Stomach smooth muscle (tissue), 2 donors: Measurements from ENCODE around the gene PRTFDC1.

ENCODE experiments used
- H3K27ac ChIP-seq: one replicate; pipeline ENCODE4 v1.7.0; 2013; ENCODE audit warnings: mild to moderate bottlenecking, low read length, inconsistent platforms
- H3K27me3 ChIP-seq, 2 donors: one replicate each; pipeline ENCODE4 v1.7.0; 2013; ENCODE audit warnings: low read length in 2 of 2; ENCODE audit not compliant: insufficient read depth in 2 of 2, control insufficient read depth in 1 of 2
- H3K36me3 ChIP-seq, 2 donors: one replicate each; pipeline ENCODE4 v1.7.0; 2013; ENCODE audit warnings: low read length in 2 of 2; ENCODE audit not compliant: control insufficient read depth in 2 of 2, insufficient read depth in 2 of 2
- H3K4me1 ChIP-seq: one replicate; pipeline ENCODE4 v1.7.0; 2013; ENCODE audit warnings: low read length; ENCODE audit not compliant: control insufficient read depth, insufficient read depth
- H3K4me3 ChIP-seq, 2 donors: one replicate each; pipeline ENCODE4 v1.7.0; 2013; ENCODE audit warnings: low read length in 2 of 2
- H3K9ac ChIP-seq, 2 donors: one replicate each; pipeline ENCODE4 v1.7.0; 2013; ENCODE audit warnings: low read length in 2 of 2, mild to moderate bottlenecking in 1 of 2
- H3K9me3 ChIP-seq, 2 donors: one replicate each; pipeline ENCODE4 v1.7.0; 2013; ENCODE audit warnings: low read length in 2 of 2; ENCODE audit not compliant: control insufficient read depth in 2 of 2
- donor health status: healthy.
- donor health status: Pancreatic carcinoma.

The PRTFDC1 gene

DNA sequence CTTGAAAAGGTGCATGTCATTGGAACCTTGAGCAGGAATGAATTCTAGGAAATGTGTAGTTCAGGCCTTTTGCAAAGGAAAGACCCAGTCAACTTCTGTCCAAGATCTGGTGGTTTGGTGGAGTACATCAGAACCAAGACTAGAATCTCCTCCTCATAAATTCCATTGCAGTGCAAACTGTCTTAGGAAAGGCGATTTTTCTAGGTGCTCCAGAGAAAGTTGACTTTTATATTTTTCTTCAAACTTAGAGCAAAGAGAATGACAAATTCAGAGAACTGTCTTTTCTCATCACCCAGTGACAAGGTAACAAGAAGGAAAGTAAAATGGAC lies 50.0 kb downstream of the PRTFDC1 start:
- no peak overlapping the region for H3K27ac ChIP-seq
- H3K4me1 ChIP-seq: peaks cover 12% of the 10 kb centered on the region
- H3K36me3 ChIP-seq: no peaks in the 10 kb centered on the region
- H3K27me3 ChIP-seq: no peaks in the 10 kb centered on the region
- H3K4me3 ChIP-seq: no peak overlapping the region
- no peaks in the 10 kb centered on the region for H3K9me3 ChIP-seq
- H3K9ac ChIP-seq: no peak overlapping the region

- no peak overlapping the region for H3K9ac ChIP-seq
- H3K4me3 ChIP-seq: peak overlapping the region in 1 of 2 donors; percentile 29
- H3K27ac ChIP-seq: no peak overlapping the region
- peaks cover 12% of the 10 kb centered on the region for H3K4me1 ChIP-seq
- H3K9me3 ChIP-seq: no peaks in the 10 kb centered on the region
- no peaks in the 10 kb centered on the region for H3K27me3 ChIP-seq
- H3K36me3 ChIP-seq: no peaks in the 10 kb centered on the region
Measured at GRCh38 chr10:24901686-24902399, 50.6 kb downstream of the PRTFDC1 start.

DNA sequence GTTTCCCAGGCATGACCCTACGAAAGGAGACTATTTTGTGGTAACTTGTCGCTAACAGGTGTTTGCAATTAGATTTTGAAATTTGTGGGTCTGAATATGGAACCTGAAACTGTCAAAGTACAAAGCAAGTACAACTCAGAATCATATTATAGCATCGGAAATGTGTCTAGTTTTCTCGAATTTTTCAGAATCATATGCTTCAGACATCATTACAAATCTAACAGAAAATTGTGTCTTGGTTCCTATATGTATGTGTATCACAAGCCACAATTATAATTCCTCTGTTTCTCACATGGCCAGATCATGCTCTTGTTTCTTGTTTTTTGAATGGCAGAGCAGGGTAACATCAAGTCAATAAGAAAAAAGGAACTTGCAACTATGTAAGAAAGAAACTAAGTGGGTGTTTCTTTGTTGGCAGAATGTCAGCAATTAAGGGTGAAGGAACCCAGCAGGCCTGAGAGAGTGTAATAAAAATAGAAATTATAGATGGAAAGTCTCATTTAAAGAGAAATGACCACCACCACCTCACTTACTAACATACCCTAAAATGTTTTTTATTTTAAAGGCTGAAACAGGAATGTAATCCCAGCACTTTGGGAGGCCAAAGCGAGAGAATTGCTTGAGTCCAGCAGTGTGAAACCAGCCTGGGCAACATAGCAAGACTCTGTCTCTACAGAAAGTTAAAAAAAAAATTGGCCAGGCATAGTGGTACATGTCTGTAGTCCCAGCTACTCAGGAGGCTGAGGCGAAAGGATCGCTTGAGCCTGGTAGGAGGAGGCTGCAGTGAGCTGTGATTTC lies 51.3 kb downstream of the PRTFDC1 start:
- H3K27ac ChIP-seq: no peak overlapping the region
- H3K27me3 ChIP-seq: no peaks in the 10 kb centered on the region
- H3K4me1 ChIP-seq: peaks cover 12% of the 10 kb centered on the region
- no peaks in the 10 kb centered on the region for H3K9me3 ChIP-seq
- H3K36me3 ChIP-seq: no peaks in the 10 kb centered on the region
- H3K9ac ChIP-seq: no peak overlapping the region
- no peak overlapping the region for H3K4me3 ChIP-seq

DNA sequence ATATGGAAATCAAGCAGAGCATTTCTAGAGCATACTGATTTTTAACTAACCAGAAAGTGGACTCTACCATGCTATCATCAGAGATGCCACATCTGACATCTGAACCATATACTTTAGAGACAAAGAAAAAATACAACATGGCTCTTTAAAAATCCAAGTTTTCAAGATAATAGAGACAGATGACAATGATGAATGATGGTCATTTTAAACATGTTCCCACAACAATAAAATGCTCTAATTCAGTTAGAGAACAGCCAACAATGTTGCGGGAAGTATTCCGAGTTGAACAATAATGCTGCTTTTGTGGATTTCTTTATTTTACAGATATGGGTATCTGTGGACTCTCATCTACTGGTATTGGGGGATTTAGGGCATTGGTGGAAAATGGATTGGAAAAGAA lies 52.8 kb downstream of the PRTFDC1 start:
- no peak overlapping the region for H3K9ac ChIP-seq
- no peak overlapping the region for H3K4me3 ChIP-seq
- no peak overlapping the region for H3K27ac ChIP-seq
- peaks cover 12% of the 10 kb centered on the region for H3K4me1 ChIP-seq
- H3K9me3 ChIP-seq: no peaks in the 10 kb centered on the region
- H3K27me3 ChIP-seq: no peaks in the 10 kb centered on the region
- H3K36me3 ChIP-seq: no peaks in the 10 kb centered on the region

GRCh38 chr10:24898501-24898900 lies 53.9 kb downstream of the PRTFDC1 start:
- Histone ChIP-seq H3K36me3 (no peaks in the 10 kb centered on the region), H3K27ac (no peak overlapping the region), H3K9ac (no peak overlapping the region), H3K4me3 (no peak overlapping the region), H3K27me3 (no peaks in the 10 kb centered on the region), H3K9me3 (no peaks in the 10 kb centered on the region), H3K4me1 (peaks cover 12% of the 10 kb centered on the region)

DNA sequence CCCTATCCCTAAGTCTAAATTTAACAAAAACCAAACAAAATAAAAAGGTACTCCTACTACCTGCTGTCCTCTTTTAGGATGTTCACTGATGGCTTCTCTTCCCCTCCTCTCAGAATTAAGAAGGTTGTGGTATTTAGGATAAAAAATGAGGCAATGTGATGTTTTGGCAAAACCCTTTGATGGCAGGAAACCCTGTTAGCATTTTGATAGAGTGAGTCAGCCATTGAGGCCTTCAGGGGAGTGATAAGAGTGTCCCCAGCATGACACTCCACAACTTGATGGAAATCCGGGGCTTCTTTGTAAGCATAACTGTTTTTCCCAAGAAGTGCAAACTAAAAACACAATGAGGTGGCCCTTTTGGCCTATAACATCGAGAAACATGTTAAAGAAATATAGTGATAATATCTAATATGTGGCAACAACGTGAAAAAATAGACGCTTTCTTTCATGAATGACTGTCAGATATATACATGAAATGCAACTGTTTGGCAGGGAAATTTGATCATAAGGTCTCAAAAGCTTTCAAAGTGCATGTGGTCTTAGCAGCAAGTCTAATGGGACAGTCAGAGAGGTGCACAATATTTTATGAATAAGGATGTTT lies 55.0 kb downstream of the PRTFDC1 start:
- no peaks in the 10 kb centered on the region for H3K9me3 ChIP-seq
- H3K4me1 ChIP-seq: peaks cover 12% of the 10 kb centered on the region
- no peak overlapping the region for H3K27ac ChIP-seq
- H3K4me3 ChIP-seq: no peak overlapping the region
- no peak overlapping the region for H3K9ac ChIP-seq
- H3K27me3 ChIP-seq: no peaks in the 10 kb centered on the region
- no peaks in the 10 kb centered on the region for H3K36me3 ChIP-seq

DNA sequence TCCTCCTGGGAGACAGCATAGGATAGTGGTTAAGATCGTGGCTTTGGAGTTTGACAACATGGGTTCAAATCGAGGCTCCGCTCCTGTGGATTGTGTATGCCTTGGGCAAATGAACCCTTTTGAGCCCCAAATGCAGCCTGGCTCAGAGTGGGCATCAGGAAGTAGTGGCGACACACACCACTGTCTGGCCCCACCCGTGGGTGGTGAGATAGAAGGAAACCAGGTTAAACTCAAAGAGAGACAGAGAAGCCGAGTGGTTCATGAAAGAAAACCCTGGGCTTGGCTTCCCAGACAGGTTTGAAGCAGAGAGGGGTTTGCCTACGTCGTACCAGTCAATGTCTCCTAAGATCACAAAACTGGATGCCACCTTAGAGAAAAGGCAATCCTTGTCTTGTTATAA lies 57.7 kb downstream of the PRTFDC1 start:
- no peak overlapping the region for H3K27ac ChIP-seq
- H3K9ac ChIP-seq: no peak overlapping the region
- no peaks in the 10 kb centered on the region for H3K27me3 ChIP-seq
- no peaks in the 10 kb centered on the region for H3K4me1 ChIP-seq
- H3K36me3 ChIP-seq: no peaks in the 10 kb centered on the region
- H3K9me3 ChIP-seq: no peaks in the 10 kb centered on the region
- H3K4me3 ChIP-seq: no peak overlapping the region

GRCh38 chr10:24894309-24894708 lies 58.1 kb downstream of the PRTFDC1 start:
- H3K36me3 ChIP-seq: no peaks in the 10 kb centered on the region
- H3K4me3 ChIP-seq: no peak overlapping the region
- H3K9ac ChIP-seq: no peak overlapping the region
- H3K9me3 ChIP-seq: no peaks in the 10 kb centered on the region
- H3K27me3 ChIP-seq: no peaks in the 10 kb centered on the region
- no peak overlapping the region for H3K27ac ChIP-seq
- no peaks in the 10 kb centered on the region for H3K4me1 ChIP-seq

- Histone ChIP-seq H3K4me3 (no peak overlapping the region), H3K9ac (no peak overlapping the region), H3K4me1 (no peaks in the 10 kb centered on the region), H3K27ac (no peak overlapping the region), H3K27me3 (no peaks in the 10 kb centered on the region), H3K9me3 (no peaks in the 10 kb centered on the region), H3K36me3 (no peaks in the 10 kb centered on the region)
Measured at GRCh38 chr10:24893127-24893526, 59.3 kb downstream of the PRTFDC1 start.

DNA sequence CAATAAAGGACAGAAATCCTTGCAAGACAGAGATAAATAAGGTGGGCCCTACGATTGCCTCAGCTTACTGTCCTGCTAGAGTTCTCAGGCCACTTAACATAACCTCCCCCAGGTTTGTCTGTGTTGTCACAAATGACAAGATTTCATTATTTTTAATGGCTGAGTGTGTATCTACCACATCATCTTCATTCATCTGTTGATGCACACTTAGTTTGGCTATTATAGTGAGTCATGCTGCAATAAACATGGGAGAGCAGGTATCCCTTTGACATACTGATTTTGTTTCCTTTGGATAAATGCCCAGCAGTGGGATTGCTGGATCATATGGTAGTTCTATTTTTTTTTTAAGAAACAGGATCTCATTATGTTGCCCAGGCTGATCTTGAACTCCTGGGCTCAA lies 60.6 kb downstream of the PRTFDC1 start:
- H3K27ac ChIP-seq: no peak overlapping the region

GRCh38 chr10:24889639-24890038 lies 62.8 kb downstream of the PRTFDC1 start:
- H3K9ac ChIP-seq: no peak overlapping the region
- no peaks in the 10 kb centered on the region for H3K36me3 ChIP-seq
- no peaks in the 10 kb centered on the region for H3K9me3 ChIP-seq
- no peak overlapping the region for H3K4me3 ChIP-seq
- H3K4me1 ChIP-seq: no peaks in the 10 kb centered on the region
- no peak overlapping the region for H3K27ac ChIP-seq
- H3K27me3 ChIP-seq: no peaks in the 10 kb centered on the region

More for the DNA sequence above, 60.6 kb downstream of the PRTFDC1 start:
- no peaks in the 10 kb centered on the region for H3K36me3 ChIP-seq
- no peaks in the 10 kb centered on the region for H3K9me3 ChIP-seq
- no peak overlapping the region for H3K9ac ChIP-seq
- H3K4me3 ChIP-seq: no peak overlapping the region
- H3K27me3 ChIP-seq: no peaks in the 10 kb centered on the region
- no peaks in the 10 kb centered on the region for H3K4me1 ChIP-seq
